Effector memory CD4-positive, alpha-beta T cell (primary cell): ENCODE results near the gene OR5H14.
"Not testable (repeated sequence)": the region's sequence is repeated elsewhere in the genome, so short reads cannot be mapped to it uniquely, and the experiment has no call there.

Experiments used
- DNase-seq, 3 donors: peaks; one replicate each; pipeline ENCODE4 v3.0.0-alpha.2; 2020
- H3K27ac ChIP-seq: 2 replicates; pipeline ENCODE4 v1.7.0; 2013; ENCODE audit warnings: mild to moderate bottlenecking, low read length, moderate library complexity; ENCODE audit not compliant: insufficient read depth, poor library complexity, severe bottlenecking
- H3K27me3 ChIP-seq: replicated peaks from 2 replicates; pipeline ENCODE4 v1.7.0; 2013; ENCODE audit warnings: mild to moderate bottlenecking, low read length; ENCODE audit not compliant: insufficient read depth, control insufficient read depth, poor library complexity, severe bottlenecking
- H3K36me3 ChIP-seq: 2 replicates; pipeline ENCODE4 v1.7.0; 2013; ENCODE audit warnings: mild to moderate bottlenecking, low read length, moderate library complexity; ENCODE audit not compliant: control insufficient read depth, insufficient read depth
- H3K4me1 ChIP-seq: 2 replicates; pipeline ENCODE4 v1.7.0; 2013; ENCODE audit warnings: low read length, mild to moderate bottlenecking; ENCODE audit not compliant: control insufficient read depth, insufficient read depth, poor library complexity, severe bottlenecking
- H3K4me3 ChIP-seq: 2 replicates; pipeline ENCODE4 v1.7.0; 2013; ENCODE audit warnings: low read length, low read depth, mild to moderate bottlenecking; ENCODE audit not compliant: insufficient read depth, poor library complexity, severe bottlenecking
- H3K9me3 ChIP-seq: 2 replicates; pipeline ENCODE4 v1.7.0; 2013; ENCODE audit warnings: mild to moderate bottlenecking, low read length, moderate library complexity; ENCODE audit not compliant: control insufficient read depth

The OR5H14 gene

DNA sequence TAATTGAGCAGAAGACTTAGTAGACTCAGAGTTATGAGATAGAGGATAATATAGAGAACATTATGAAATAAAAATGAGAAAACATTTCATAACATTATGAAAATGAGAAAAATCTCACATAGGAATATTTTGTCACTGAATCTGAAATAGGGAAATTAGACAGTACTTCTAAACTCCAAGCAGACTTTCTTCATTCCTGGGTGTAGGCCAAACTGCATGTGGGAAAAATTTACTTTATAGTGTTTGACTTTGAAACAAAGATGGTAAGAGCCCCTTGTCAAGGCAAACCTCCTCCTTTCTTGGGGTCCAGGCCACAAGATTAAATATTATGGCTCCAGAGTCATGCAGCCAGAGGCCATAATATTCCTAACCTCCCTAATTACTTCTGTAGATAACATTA lies 6.7 kb upstream of the OR5H14 start:
- no peak for DNase-seq
- no peaks in the 10 kb centered on the region for H3K36me3 ChIP-seq
- H3K27ac ChIP-seq, result no peak overlapping the region
- no peaks in the 10 kb centered on the region for H3K4me1 ChIP-seq
- H3K27me3 ChIP-seq, result no peaks in the 10 kb centered on the region
- H3K4me3 ChIP-seq, result no peak overlapping the region
- no peaks in the 10 kb centered on the region for H3K9me3 ChIP-seq

GRCh38 chr3:98148751-98149150 lies 1.5 kb downstream of the OR5H14 start:
- Histone ChIP-seq H3K4me1 (no peaks in the 10 kb centered on the region), H3K36me3 (no peaks in the 10 kb centered on the region)

DNA sequence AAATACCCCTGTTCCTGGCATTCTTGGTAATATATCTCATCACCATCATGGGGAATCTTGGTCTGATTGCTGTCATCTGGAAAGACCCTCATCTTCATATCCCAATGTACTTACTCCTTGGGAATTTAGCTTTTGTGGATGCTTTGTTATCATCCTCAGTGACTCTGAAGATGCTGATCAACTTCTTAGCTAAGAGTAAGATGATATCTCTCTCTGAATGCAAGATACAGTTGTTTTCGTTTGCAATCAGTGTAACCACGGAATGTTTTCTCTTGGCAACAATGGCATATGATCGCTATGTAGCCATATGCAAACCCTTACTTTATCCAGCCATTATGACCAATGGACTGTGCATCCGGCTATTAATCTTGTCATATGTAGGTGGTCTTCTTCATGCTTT lies 2.2 kb downstream of the OR5H14 start:
- not testable (repeated sequence) for DNase-seq, H3K4me1 ChIP-seq, H3K36me3 ChIP-seq, H3K27me3 ChIP-seq, H3K27ac ChIP-seq, H3K4me3 ChIP-seq, H3K9me3 ChIP-seq

More at GRCh38 chr3:98148751-98149150, 1.5 kb downstream of the OR5H14 start:
- no peaks in the 10 kb centered on the region for H3K9me3 ChIP-seq
- no peak overlapping the region for H3K27ac ChIP-seq
- no peak overlapping the region for H3K4me3 ChIP-seq
- no peak for DNase-seq
- H3K27me3 ChIP-seq, result no peaks in the 10 kb centered on the region

DNA sequence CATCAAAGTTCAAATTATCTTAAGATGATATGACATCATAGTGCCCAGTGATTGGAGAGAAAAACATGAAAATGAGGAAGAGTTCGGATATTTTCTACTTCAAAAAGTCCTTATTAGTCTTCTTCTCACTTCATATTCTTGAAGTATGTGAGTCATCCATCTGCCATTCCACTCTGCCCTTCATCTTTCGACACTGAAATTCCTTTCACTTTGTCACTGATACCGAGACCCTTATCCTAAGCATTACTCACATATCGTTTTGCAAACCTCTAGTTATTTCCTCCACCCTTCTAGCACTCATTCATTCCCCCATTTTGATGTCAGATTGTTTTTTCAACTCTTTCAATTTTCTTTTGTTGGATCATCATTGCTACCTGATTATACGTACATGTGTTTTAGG lies 4.0 kb downstream of the OR5H14 start:
- Histone ChIP-seq H3K9me3 (no peaks in the 10 kb centered on the region), H3K27me3 (no peaks in the 10 kb centered on the region), H3K36me3 (no peaks in the 10 kb centered on the region), H3K27ac (no peak overlapping the region), H3K4me3 (no peak overlapping the region), H3K4me1 (no peaks in the 10 kb centered on the region)
- no peak for DNase-seq

DNA sequence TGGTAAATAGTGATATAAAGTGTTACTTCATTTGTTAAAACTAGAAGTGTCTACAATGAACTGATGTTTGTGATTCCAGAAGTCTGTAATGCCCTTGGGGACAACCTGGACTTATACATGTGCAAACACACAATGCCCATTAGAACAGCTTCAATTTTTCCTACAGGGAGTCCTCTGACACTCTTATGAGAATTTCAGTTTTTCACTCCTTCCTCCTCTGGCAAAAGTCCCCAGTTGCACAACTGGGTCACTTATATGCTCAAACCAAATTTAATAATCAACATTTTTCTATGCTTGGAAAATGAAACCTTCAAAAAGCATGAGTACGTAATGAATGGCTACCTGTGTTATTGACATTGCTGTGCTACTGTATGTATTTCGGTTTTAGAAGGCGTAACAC lies 19.1 kb downstream of the OR5H14 start, which contains the start of gene OR5H15:
Gene OR5H15, plus strand, starts transcription at position 301 of the 400 bp plus-strand sequence. CDS start 2,004 bp downstream, outside the sequence.
- Histone ChIP-seq H3K27me3 (no peaks in the 10 kb centered on the region), H3K4me1 (no peaks in the 10 kb centered on the region), H3K36me3 (no peaks in the 10 kb centered on the region), H3K27ac (no peak within 1 kb of the TSS), H3K9me3 (no peaks in the 10 kb centered on the region), H3K4me3 (no peak within 1 kb of the TSS)
- DNase-seq, result no peak

DNA sequence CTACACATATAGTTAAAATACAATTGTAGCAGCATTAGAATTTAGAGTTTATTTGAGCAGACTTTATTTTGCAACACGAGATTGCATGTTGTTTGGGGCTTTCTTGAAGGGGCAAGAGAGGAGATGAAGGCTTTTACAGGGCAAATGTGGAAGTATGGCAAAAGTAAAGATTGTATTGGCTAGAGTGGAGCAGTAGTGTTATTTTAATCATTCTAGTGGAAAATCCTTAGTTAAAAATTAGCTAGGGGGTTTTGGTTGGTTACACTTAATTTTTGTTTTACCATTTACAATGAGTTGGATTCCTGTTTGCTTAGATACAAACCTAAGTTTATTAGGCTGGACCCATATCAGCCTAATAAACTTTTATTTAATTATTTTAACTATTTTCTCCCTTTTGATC lies 23.8 kb downstream of the OR5H14 start:
- H3K9me3 ChIP-seq, result no peaks in the 10 kb centered on the region
- no peak overlapping the region for H3K27ac ChIP-seq
- H3K4me3 ChIP-seq, result no peak overlapping the region
- DNase-seq, result no peak
- no peaks in the 10 kb centered on the region for H3K27me3 ChIP-seq
- H3K4me1 ChIP-seq, result no peaks in the 10 kb centered on the region
- no peaks in the 10 kb centered on the region for H3K36me3 ChIP-seq

DNA sequence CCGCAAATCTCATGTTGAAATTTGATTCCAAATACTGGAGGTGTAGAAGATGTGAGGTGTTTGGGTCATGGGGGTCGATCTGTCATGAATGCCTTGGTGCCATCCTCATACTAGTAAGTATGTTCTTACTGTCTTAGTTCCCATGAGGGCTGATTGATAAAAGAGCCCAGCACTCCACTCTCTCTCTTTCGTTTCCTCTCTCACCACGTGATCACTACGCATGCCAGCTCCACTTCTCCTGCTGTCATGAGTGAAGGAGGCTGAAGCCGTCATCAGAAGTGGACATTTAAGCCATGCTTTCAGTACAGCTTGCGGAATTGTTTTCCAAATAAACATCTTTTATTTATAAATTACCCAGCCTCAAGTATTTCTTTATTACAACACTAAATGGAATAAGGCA lies 25.3 kb downstream of the OR5H14 start:
- Histone ChIP-seq H3K4me1 (no peaks in the 10 kb centered on the region), H3K27ac (no peak overlapping the region), H3K9me3 (no peaks in the 10 kb centered on the region), H3K27me3 (no peaks in the 10 kb centered on the region), H3K36me3 (no peaks in the 10 kb centered on the region), H3K4me3 (no peak overlapping the region)
- no peak for DNase-seq

DNA sequence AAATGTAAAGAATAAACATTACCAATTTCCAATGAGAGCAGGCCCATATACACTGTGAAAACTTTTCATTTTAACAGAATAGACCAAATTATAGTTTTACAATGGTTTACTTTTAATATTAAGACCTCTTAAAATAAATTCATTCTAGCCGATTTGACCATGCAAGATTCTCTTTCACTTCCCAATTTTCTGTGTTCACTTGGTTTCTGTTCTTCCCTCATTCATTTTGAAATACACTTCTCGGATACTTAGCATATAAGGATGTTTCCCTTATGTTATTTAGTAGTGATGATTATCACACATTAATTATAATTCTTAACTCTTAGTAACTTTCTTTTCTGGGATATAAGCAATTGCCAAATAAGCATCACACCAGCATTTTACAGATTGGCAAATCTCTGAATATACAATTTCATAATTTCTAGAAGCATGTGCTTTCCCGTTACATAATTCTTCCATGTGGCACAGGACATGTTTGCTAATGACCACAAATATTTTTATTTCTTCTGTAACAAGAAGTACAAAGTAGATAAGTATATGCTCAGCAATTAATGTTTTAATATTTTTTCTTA lies 33.1 kb downstream of the OR5H14 start:
- no peaks in the 10 kb centered on the region for H3K36me3 ChIP-seq
- H3K4me3 ChIP-seq, result no peak overlapping the region
- DNase-seq, result no peak
- H3K27ac ChIP-seq, result no peak overlapping the region
- H3K9me3 ChIP-seq, result no peaks in the 10 kb centered on the region
- no peaks in the 10 kb centered on the region for H3K27me3 ChIP-seq
- H3K4me1 ChIP-seq, result no peaks in the 10 kb centered on the region

DNA sequence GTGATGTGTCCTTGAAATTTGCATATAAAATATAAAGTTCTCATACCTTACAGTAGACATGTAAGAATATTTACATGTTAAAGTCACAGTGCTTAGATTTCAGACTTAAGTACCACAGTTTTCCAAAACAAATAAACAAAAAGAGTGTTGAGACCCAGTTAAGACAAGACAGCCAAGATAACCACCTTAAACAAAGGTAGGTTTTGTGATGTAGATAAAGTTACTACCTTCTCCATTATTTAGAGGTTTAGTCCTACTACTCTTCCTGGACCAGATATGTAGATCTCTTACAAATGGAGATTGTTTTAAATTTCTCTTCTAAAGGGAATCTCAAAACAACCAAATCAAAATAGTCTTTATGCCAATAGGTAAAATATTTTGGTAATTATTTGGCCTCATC lies 34.9 kb downstream of the OR5H14 start:
- H3K27me3 ChIP-seq, result no peaks in the 10 kb centered on the region
- DNase-seq, result no peak
- H3K9me3 ChIP-seq, result no peaks in the 10 kb centered on the region
- no peak overlapping the region for H3K4me3 ChIP-seq
- H3K4me1 ChIP-seq, result no peaks in the 10 kb centered on the region
- H3K36me3 ChIP-seq, result no peaks in the 10 kb centered on the region
- no peak overlapping the region for H3K27ac ChIP-seq

- H3K4me3 ChIP-seq, result no peak overlapping the region
- no peaks in the 10 kb centered on the region for H3K36me3 ChIP-seq
- no peaks in the 10 kb centered on the region for H3K27me3 ChIP-seq
- H3K27ac ChIP-seq, result no peak overlapping the region
- H3K9me3 ChIP-seq, result no peaks in the 10 kb centered on the region
- H3K4me1 ChIP-seq, result no peaks in the 10 kb centered on the region
- no peak for DNase-seq
Measured at GRCh38 chr3:98185180-98185579, 37.9 kb downstream of the OR5H14 start.
